ENCODE results near the gene LMF2. TPM values are rescaled to one million over a fixed set of nuclear protein-coding genes. Genes with fewer than 3 reads are reported as not detected.

The LMF2 gene
- total RNA-seq, 1 experiment from 2014 or later = 56.9 TPM

DNA sequence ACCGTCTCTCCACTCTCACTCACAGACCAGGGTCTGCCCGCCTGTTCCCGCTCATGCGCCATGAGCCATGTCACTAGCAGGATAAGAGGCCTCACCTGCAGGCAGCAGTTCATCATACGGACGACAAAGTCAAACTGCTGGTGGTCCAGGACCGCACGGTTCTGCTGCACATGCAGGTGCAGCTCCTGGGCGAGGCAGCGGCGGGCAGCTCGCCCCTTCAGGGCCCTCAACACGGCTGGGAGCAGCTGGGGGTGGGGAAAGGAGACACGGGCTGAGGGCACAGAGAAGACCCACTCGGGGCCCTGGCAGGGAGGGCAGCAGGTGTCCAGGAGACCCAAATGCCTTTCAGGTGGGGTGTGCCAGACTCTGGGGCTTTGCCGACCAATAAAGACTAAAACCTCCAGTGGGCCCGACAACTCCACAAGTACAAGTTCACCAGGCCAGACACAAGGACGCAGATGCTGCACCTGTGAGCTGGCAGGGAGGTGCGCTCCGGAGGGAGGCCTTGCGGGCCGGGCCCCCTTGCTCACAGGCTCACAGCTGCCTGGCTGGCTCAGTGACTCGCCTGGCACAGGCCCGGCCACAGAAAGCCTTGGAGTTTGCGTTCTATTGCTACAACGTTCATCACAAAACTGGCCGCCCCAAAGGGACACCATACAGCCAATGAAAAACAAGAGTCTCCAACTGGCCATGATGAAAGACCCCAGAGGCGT lies 44.2 kb downstream of the LMF2 start:
- DNase-seq (ENCODE audit: low read depth, low spot score) = no peak
- CTCF ChIA-PET = no interaction called here
- ATAC-seq = no peak
- intact Hi-C loops (cut with micrococcal nuclease) = no loop called here
- Histone ChIP-seq H3K79me2 (ENCODE audit: insufficient read depth, low read length) (no peaks in the 10 kb centered on the region; the same call in 1 of the 2 replicates), H3K9ac (ENCODE audit: low read length) (no peak overlapping the region), H2AFZ (ENCODE audit: low read depth, low read length, poor library complexity, severe bottlenecking) (no peak overlapping the region), H3K36me3 (ENCODE audit: control insufficient read depth in 1 of 2, insufficient read depth in 2 of 2, low read length in 2 of 2) (peaks cover 22 to 29% of the 10 kb centered on the region in 2 experiments; a peak in 3 of 4 replicates), H3K27ac (ENCODE audit: low read depth, low read length) (no peak overlapping the region), H3K4me1 (ENCODE audit: control insufficient read depth in 1 of 2, insufficient read depth in 2 of 2, low read length in 2 of 2) (no peaks in the 10 kb centered on the region), H4K20me1 (ENCODE audit: insufficient read depth) (no peaks in the 10 kb centered on the region), H3K4me3 (replicated peaks in 1 of 2; ENCODE audit: low read depth in 1 of 2, low read length in 2 of 2) (no peak overlapping the region), H3K4me2 (ENCODE audit: low read length) (no peak overlapping the region), H3K9me2 (ENCODE audit: insufficient read depth) (no peaks in the 10 kb centered on the region), H3K9me3 (ENCODE audit: control insufficient read depth in 1 of 2, insufficient read depth in 1 of 2, low read depth in 1 of 2, low read length in 2 of 2) (no peaks in the 10 kb centered on the region), H3K27me3 (ENCODE audit: insufficient read depth, low read length) (no peaks in the 10 kb centered on the region)
- POLR2A ChIA-PET = no interaction called here
- RAD21 ChIA-PET (ENCODE audit: low non-redundant PET in 1 of 2, low total read pairs in 2 of 2, uncharacterized antibody in 2 of 2, unreplicated experiment in 2 of 2) = no interaction called here
- BruUV-seq (replicated peaks) = no TSS peak
- TF ChIP-seq JUND (IDR thresholded peaks at IDR 0.05) (no peak), ZFX (IDR thresholded peaks at IDR 0.05) (no peak), POLR2AphosphoS5 (IDR thresholded peaks at IDR 0.05; ENCODE audit: low read depth, low read length) (no peak), EGR1 (IDR thresholded peaks at IDR 0.05; ENCODE audit: low read depth) (no peak), YY1 (IDR thresholded peaks at IDR 0.05; ENCODE audit: extremely low read depth, insufficient replicate concordance, low read depth, low read length) (no peak), CEBPB (IDR thresholded peaks at IDR 0.05; ENCODE audit: low read depth) (no peak), TCF7L2 (IDR thresholded peaks at IDR 0.05; ENCODE audit: borderline replicate concordance, extremely low read depth, insufficient read depth, insufficient read length) (no peak), SP1 (IDR thresholded peaks at IDR 0.05; ENCODE audit: low read depth) (no peak), EZH2phosphoT487 (IDR thresholded peaks at IDR 0.05; ENCODE audit: borderline replicate concordance) (no peak), SRF (IDR thresholded peaks at IDR 0.05; ENCODE audit: low read depth) (no peak), CBX3 (IDR thresholded peaks at IDR 0.05; ENCODE audit: low read depth) (no peak), ELF1 (IDR thresholded peaks at IDR 0.05; ENCODE audit: borderline replicate concordance, low read depth) (no peak), FOSL1 (IDR thresholded peaks at IDR 0.05; ENCODE audit: low read depth) (no peak)
- TF ChIP-seq, protein P1, sequence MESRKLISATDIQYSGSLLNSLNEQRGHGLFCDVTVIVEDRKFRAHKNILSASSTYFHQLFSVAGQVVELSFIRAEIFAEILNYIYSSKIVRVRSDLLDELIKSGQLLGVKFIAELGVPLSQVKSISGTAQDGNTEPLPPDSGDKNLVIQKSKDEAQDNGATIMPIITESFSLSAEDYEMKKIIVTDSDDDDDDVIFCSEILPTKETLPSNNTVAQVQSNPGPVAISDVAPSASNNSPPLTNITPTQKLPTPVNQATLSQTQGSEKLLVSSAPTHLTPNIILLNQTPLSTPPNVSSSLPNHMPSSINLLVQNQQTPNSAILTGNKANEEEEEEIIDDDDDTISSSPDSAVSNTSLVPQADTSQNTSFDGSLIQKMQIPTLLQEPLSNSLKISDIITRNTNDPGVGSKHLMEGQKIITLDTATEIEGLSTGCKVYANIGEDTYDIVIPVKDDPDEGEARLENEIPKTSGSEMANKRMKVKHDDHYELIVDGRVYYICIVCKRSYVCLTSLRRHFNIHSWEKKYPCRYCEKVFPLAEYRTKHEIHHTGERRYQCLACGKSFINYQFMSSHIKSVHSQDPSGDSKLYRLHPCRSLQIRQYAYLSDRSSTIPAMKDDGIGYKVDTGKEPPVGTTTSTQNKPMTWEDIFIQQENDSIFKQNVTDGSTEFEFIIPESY (IDR thresholded peaks at IDR 0.05; ENCODE audit: extremely low read depth, insufficient replicate concordance, low read length) = no peak
- TF ChIP-seq, protein P2, sequence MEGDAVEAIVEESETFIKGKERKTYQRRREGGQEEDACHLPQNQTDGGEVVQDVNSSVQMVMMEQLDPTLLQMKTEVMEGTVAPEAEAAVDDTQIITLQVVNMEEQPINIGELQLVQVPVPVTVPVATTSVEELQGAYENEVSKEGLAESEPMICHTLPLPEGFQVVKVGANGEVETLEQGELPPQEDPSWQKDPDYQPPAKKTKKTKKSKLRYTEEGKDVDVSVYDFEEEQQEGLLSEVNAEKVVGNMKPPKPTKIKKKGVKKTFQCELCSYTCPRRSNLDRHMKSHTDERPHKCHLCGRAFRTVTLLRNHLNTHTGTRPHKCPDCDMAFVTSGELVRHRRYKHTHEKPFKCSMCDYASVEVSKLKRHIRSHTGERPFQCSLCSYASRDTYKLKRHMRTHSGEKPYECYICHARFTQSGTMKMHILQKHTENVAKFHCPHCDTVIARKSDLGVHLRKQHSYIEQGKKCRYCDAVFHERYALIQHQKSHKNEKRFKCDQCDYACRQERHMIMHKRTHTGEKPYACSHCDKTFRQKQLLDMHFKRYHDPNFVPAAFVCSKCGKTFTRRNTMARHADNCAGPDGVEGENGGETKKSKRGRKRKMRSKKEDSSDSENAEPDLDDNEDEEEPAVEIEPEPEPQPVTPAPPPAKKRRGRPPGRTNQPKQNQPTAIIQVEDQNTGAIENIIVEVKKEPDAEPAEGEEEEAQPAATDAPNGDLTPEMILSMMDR (IDR thresholded peaks at IDR 0.05 in 2 of 3, conservative IDR thresholded peaks at IDR 0.05 in 1 of 3; ENCODE audit: borderline replicate concordance in 1 of 3, insufficient read depth in 1 of 3, low read depth in 2 of 3, low read length in 2 of 3) = no peak
- TF ChIP-seq, protein P3, sequence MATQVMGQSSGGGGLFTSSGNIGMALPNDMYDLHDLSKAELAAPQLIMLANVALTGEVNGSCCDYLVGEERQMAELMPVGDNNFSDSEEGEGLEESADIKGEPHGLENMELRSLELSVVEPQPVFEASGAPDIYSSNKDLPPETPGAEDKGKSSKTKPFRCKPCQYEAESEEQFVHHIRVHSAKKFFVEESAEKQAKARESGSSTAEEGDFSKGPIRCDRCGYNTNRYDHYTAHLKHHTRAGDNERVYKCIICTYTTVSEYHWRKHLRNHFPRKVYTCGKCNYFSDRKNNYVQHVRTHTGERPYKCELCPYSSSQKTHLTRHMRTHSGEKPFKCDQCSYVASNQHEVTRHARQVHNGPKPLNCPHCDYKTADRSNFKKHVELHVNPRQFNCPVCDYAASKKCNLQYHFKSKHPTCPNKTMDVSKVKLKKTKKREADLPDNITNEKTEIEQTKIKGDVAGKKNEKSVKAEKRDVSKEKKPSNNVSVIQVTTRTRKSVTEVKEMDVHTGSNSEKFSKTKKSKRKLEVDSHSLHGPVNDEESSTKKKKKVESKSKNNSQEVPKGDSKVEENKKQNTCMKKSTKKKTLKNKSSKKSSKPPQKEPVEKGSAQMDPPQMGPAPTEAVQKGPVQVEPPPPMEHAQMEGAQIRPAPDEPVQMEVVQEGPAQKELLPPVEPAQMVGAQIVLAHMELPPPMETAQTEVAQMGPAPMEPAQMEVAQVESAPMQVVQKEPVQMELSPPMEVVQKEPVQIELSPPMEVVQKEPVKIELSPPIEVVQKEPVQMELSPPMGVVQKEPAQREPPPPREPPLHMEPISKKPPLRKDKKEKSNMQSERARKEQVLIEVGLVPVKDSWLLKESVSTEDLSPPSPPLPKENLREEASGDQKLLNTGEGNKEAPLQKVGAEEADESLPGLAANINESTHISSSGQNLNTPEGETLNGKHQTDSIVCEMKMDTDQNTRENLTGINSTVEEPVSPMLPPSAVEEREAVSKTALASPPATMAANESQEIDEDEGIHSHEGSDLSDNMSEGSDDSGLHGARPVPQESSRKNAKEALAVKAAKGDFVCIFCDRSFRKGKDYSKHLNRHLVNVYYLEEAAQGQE (IDR thresholded peaks at IDR 0.05; ENCODE audit: low read depth) = no peak
- TF ChIP-seq, protein P4, sequence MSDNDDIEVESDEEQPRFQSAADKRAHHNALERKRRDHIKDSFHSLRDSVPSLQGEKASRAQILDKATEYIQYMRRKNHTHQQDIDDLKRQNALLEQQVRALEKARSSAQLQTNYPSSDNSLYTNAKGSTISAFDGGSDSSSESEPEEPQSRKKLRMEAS (IDR thresholded peaks at IDR 0.05) = no peak
